ENCODE data around the gene ARAP2.

DNA sequence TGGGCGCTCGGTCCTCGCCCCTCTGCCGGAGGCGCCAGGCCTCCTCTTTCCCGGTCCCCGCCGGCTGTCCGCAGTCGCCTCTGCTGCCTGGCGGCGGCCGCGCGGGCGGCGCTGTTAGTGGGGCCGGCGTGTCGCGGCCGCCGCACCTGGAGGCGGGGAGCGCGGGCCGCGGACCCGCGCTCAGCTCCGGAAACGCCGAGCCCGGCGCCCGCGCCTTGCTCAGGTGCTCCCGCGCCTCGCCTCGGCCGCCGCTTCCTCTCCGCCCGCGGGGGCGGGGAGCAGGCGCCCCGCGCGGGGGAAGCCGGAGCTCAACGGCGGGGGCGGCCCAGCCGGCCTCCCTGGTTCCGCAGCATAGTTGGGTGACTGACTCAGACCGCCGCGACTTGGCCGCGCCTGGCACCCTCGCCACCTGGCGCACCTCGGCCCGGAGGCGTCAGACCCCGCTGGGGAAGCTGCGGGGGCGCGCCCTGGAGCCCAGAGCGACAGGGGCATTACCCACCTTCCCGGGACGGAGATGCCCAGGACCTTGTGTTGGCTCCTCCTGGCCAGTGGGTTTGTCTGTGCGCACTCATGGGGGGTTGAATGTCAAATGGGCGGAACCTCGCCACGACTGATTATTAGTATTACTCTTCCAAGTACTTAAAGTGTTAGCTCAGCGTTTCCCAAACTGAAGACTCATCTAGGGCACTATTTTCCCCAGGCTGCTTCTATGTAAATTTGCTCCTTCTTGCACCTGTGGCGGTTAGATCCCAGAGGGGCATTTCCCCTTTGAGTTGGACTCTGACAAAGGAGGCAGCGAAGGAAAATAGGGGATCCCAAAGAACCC is at the start of gene ARAP2:
- TF ChIP-seq CTCF (IDR thresholded peaks at IDR 0.05), result peak in 2 of 5 experiments; percentile 5 to 15
- peak in 1 of 2 donors; percentile 15 for TF ChIP-seq EP300 (IDR thresholded peaks at IDR 0.05)
- TF ChIP-seq POLR2A (IDR thresholded peaks at IDR 0.05), result peak in 1 of 2 donors; percentile 24

All from tibial nerve (tissue), 4 donors.